Neuron (in vitro differentiated cells): ENCODE data around the gene GNPNAT1.
A peak's percentile ranks its signal among the peaks of the same experiment; 100 is the strongest.

Source experiments
- H2AFZ ChIP-seq: one replicate; pipeline ENCODE4 v1.6.1; 2013; ENCODE audit warnings: low read depth, mild to moderate bottlenecking, inconsistent platforms, low read length, moderate library complexity
- H3K27me3 ChIP-seq: one replicate; pipeline ENCODE4 v1.6.1; 2013; ENCODE audit warnings: low read length; ENCODE audit not compliant: insufficient read depth
- H3K36me3 ChIP-seq: one replicate; pipeline ENCODE4 v1.6.1; 2013; ENCODE audit warnings: low read length; ENCODE audit not compliant: insufficient read depth
- H3K4me1 ChIP-seq: one replicate; pipeline ENCODE4 v1.6.1; 2013; ENCODE audit warnings: low read length; ENCODE audit not compliant: insufficient read depth
- H3K4me3 ChIP-seq: 2 replicates; pipeline ENCODE4 v1.5.1; 2013; ENCODE audit warnings: mild to moderate bottlenecking, low read length, moderate library complexity
- H3K9me3 ChIP-seq: one replicate; pipeline ENCODE4 v1.6.1; 2013; ENCODE audit warnings: low read length

The GNPNAT1 gene

GRCh38 chr14:52791223-52792096, at the start of gene GNPNAT1:
GNPNAT1 (minus strand) TSS chr14:52791607; CDS start chr14:52784650, 6,957 bp downstream.
- peak within 1 kb of the TSS; percentile 91 for H2AFZ ChIP-seq
- no peaks in the 10 kb centered on the region for H3K27me3 ChIP-seq
- no peaks in the 10 kb centered on the region for H3K36me3 ChIP-seq
- peak within 1 kb of the TSS; percentile 89 for H3K4me3 ChIP-seq
- no peaks in the 10 kb centered on the region for H3K9me3 ChIP-seq
- H3K4me1 ChIP-seq = peaks cover 7% of the 10 kb centered on the region

- Histone ChIP-seq H3K9me3 (no peaks in the 10 kb centered on the region), H3K4me3 (no peak overlapping the region), H3K4me1 (peaks cover 7% of the 10 kb centered on the region), H2AFZ (no peak overlapping the region), H3K36me3 (no peaks in the 10 kb centered on the region), H3K27me3 (no peaks in the 10 kb centered on the region)
Observed at GRCh38 chr14:52840877-52841276, 49.5 kb upstream of the GNPNAT1 start.

- H3K36me3 ChIP-seq = no peaks in the 10 kb centered on the region
Observed at GRCh38 chr14:52837451-52837850, 46.0 kb upstream of the GNPNAT1 start.

GRCh38 chr14:52836063-52836462, 44.7 kb upstream of the GNPNAT1 start:
- no peaks in the 10 kb centered on the region for H3K9me3 ChIP-seq
- H3K4me3 ChIP-seq = no peak overlapping the region
- no peaks in the 10 kb centered on the region for H3K4me1 ChIP-seq
- H3K27me3 ChIP-seq = no peaks in the 10 kb centered on the region
- H2AFZ ChIP-seq = no peak overlapping the region
- H3K36me3 ChIP-seq = no peaks in the 10 kb centered on the region

More at GRCh38 chr14:52837451-52837850, 46.0 kb upstream of the GNPNAT1 start:
- no peaks in the 10 kb centered on the region for H3K27me3 ChIP-seq
- H3K9me3 ChIP-seq = no peaks in the 10 kb centered on the region
- no peaks in the 10 kb centered on the region for H3K4me1 ChIP-seq
- H3K4me3 ChIP-seq = no peak overlapping the region
- no peak overlapping the region for H2AFZ ChIP-seq

GRCh38 chr14:52835122-52835903, 43.9 kb upstream of the GNPNAT1 start:
- no peak overlapping the region for H2AFZ ChIP-seq
- H3K36me3 ChIP-seq = no peaks in the 10 kb centered on the region
- no peaks in the 10 kb centered on the region for H3K27me3 ChIP-seq
- H3K4me3 ChIP-seq = no peak overlapping the region
- H3K4me1 ChIP-seq = no peaks in the 10 kb centered on the region
- H3K9me3 ChIP-seq = no peaks in the 10 kb centered on the region

GRCh38 chr14:52834440-52834842, 43.0 kb upstream of the GNPNAT1 start:
- Histone ChIP-seq H3K9me3 (no peaks in the 10 kb centered on the region), H3K4me3 (no peak overlapping the region), H2AFZ (no peak overlapping the region), H3K4me1 (no peaks in the 10 kb centered on the region), H3K36me3 (no peaks in the 10 kb centered on the region), H3K27me3 (no peaks in the 10 kb centered on the region)

- H3K4me1 ChIP-seq = no peaks in the 10 kb centered on the region
- no peaks in the 10 kb centered on the region for H3K9me3 ChIP-seq
- no peaks in the 10 kb centered on the region for H3K36me3 ChIP-seq
- H3K4me3 ChIP-seq = no peak overlapping the region
- H2AFZ ChIP-seq = no peak overlapping the region
- H3K27me3 ChIP-seq = no peaks in the 10 kb centered on the region
Observed at GRCh38 chr14:52833891-52834290, 42.5 kb upstream of the GNPNAT1 start.

GRCh38 chr14:52829527-52830185, 38.2 kb upstream of the GNPNAT1 start:
- Histone ChIP-seq H3K27me3 (no peaks in the 10 kb centered on the region), H3K9me3 (no peaks in the 10 kb centered on the region), H3K36me3 (no peaks in the 10 kb centered on the region), H3K4me1 (no peaks in the 10 kb centered on the region), H2AFZ (no peak overlapping the region), H3K4me3 (no peak overlapping the region)

- no peaks in the 10 kb centered on the region for H3K4me1 ChIP-seq
- H3K27me3 ChIP-seq = no peaks in the 10 kb centered on the region
- H3K36me3 ChIP-seq = no peaks in the 10 kb centered on the region
- H2AFZ ChIP-seq = no peak overlapping the region
- no peaks in the 10 kb centered on the region for H3K9me3 ChIP-seq
- no peak overlapping the region for H3K4me3 ChIP-seq
Observed at GRCh38 chr14:52827426-52827825, 36.0 kb upstream of the GNPNAT1 start.

GRCh38 chr14:52825085-52825484, 33.7 kb upstream of the GNPNAT1 start:
- Histone ChIP-seq H3K4me1 (no peaks in the 10 kb centered on the region), H3K9me3 (no peaks in the 10 kb centered on the region), H3K27me3 (no peaks in the 10 kb centered on the region), H3K36me3 (no peaks in the 10 kb centered on the region), H3K4me3 (no peak overlapping the region), H2AFZ (no peak overlapping the region)

- H3K9me3 ChIP-seq = no peaks in the 10 kb centered on the region
- no peak overlapping the region for H2AFZ ChIP-seq
Observed at GRCh38 chr14:52824462-52824861, 33.1 kb upstream of the GNPNAT1 start.

GRCh38 chr14:52821805-52822250, 30.4 kb upstream of the GNPNAT1 start:
- H3K27me3 ChIP-seq = no peaks in the 10 kb centered on the region
- H3K9me3 ChIP-seq = no peaks in the 10 kb centered on the region
- no peak overlapping the region for H3K4me3 ChIP-seq
- no peak overlapping the region for H2AFZ ChIP-seq
- H3K4me1 ChIP-seq = no peaks in the 10 kb centered on the region
- no peaks in the 10 kb centered on the region for H3K36me3 ChIP-seq

More at GRCh38 chr14:52824462-52824861, 33.1 kb upstream of the GNPNAT1 start:
- H3K36me3 ChIP-seq = no peaks in the 10 kb centered on the region
- no peaks in the 10 kb centered on the region for H3K4me1 ChIP-seq
- no peak overlapping the region for H3K4me3 ChIP-seq
- H3K27me3 ChIP-seq = no peaks in the 10 kb centered on the region

- H3K36me3 ChIP-seq = no peaks in the 10 kb centered on the region
- H3K4me1 ChIP-seq = no peaks in the 10 kb centered on the region
- H3K9me3 ChIP-seq = no peaks in the 10 kb centered on the region
- H2AFZ ChIP-seq = no peak overlapping the region
- H3K27me3 ChIP-seq = no peaks in the 10 kb centered on the region
- H3K4me3 ChIP-seq = no peak overlapping the region
Observed at GRCh38 chr14:52808101-52808500, 16.7 kb upstream of the GNPNAT1 start.
